T-helper 2 cell (primary cell): Measurements from ENCODE around the gene TOPORS.

ENCODE experiments used
- DNase-seq, 5 experiments: peaks; one replicate each; pipeline versions ENCODE4 v3.0.0 to v3.0.0-alpha.2; 2012 to 2022

TOPORS gene

GRCh38 chr9:32501868-32502267 lies 50.5 kb downstream of the TOPORS start:
- no peak for DNase-seq

- DNase-seq, result no peak
Measured at GRCh38 chr9:32500768-32501167, 51.6 kb downstream of the TOPORS start.

- no peak for DNase-seq
Measured at GRCh38 chr9:32497921-32498320, 54.5 kb downstream of the TOPORS start.

GRCh38 chr9:32490601-32491000 lies 61.8 kb downstream of the TOPORS start:
- no peak for DNase-seq
